Measurements from ENCODE around the gene GRAMD2B.
"Not testable (repeated sequence)": the region's sequence is repeated elsewhere in the genome, so short reads cannot be mapped to it uniquely, and the experiment has no call there.

The GRAMD2B gene

GRCh38 chr5:126462239-126463014 is 39.2 kb downstream of the GRAMD2B start:
- TF ChIP-seq CTCF (IDR thresholded peaks at IDR 0.05; ENCODE audit: borderline replicate concordance, insufficient read depth, low read depth, low read length): no peak
- no peak overlapping the region for H3K4me3 ChIP-seq (ENCODE audit: low read depth, low read length)

DNA sequence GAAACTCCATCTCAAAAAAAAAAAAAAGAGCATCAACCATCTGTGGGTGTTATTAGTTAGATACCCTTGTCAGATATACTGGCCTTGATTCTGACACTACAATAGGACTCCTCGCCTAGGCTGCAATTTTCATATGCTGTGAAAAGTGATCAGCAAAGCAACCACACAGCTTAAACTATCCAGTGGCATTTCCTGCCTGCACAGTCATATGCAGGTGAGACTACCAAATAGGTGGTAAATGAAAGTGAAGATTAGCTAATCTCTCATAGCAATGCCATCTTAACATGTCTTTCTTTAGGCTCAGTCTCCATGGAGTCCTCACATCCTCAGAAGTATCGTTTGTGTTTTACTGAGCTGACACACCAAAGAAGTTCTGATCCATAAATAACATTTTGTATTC is 40.8 kb downstream of the GRAMD2B start:
- no peak for TF ChIP-seq CTCF (IDR thresholded peaks at IDR 0.05; ENCODE audit: borderline replicate concordance, insufficient read depth, low read depth, low read length)
- H3K4me3 ChIP-seq (ENCODE audit: low read depth, low read length): no peak overlapping the region

DNA sequence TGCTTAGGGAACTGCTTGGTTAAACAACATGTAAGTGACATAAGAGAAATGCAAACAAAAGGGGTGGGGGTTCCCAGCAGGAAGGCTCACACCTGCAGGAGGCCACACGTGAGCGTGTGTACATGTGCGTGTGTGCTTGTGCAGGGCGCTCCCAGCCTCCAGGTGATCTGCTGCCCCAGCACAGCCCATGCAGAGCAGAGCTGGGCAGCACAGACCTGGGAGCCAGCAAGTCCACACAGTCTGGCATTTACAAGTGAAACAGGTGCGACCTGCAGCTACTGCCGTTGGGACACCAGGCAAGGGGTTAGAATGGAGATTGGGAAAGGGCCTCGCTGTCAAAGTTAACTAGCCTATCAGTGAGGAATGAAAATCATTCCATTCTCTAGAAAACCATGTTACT is 41.8 kb downstream of the GRAMD2B start:
- TF ChIP-seq CTCF (IDR thresholded peaks at IDR 0.05; ENCODE audit: borderline replicate concordance, insufficient read depth, low read depth, low read length): no peak
- H3K4me3 ChIP-seq (ENCODE audit: low read depth, low read length): no peak overlapping the region

- no peak for TF ChIP-seq CTCF (IDR thresholded peaks at IDR 0.05; ENCODE audit: borderline replicate concordance, insufficient read depth, low read depth, low read length)
- no peak overlapping the region for H3K4me3 ChIP-seq (ENCODE audit: low read depth, low read length)
Measured at GRCh38 chr5:126468091-126468490, 44.9 kb downstream of the GRAMD2B start.

- TF ChIP-seq CTCF (IDR thresholded peaks at IDR 0.05; ENCODE audit: borderline replicate concordance, insufficient read depth, low read depth, low read length): no peak
- H3K4me3 ChIP-seq (ENCODE audit: low read depth, low read length): no peak overlapping the region
Measured at GRCh38 chr5:126469536-126470316, 46.5 kb downstream of the GRAMD2B start.

- not testable (repeated sequence) for H3K4me3 ChIP-seq (ENCODE audit: low read depth, low read length)
Measured at GRCh38 chr5:126470529-126470928, 47.3 kb downstream of the GRAMD2B start.

GRCh38 chr5:126471247-126471646 is 48.0 kb downstream of the GRAMD2B start:
- TF ChIP-seq CTCF (IDR thresholded peaks at IDR 0.05; ENCODE audit: borderline replicate concordance, insufficient read depth, low read depth, low read length): no peak

More at GRCh38 chr5:126471247-126471646, 48.0 kb downstream of the GRAMD2B start:
- no peak overlapping the region for H3K4me3 ChIP-seq (ENCODE audit: low read depth, low read length)

All from GM12875 (cell line).